Measurements from ENCODE around the gene CDKN2C.

GRCh38 chr1:50974618-50974935 lies 4.5 kb downstream of the CDKN2C start:
- TF ChIP-seq, protein P1, sequence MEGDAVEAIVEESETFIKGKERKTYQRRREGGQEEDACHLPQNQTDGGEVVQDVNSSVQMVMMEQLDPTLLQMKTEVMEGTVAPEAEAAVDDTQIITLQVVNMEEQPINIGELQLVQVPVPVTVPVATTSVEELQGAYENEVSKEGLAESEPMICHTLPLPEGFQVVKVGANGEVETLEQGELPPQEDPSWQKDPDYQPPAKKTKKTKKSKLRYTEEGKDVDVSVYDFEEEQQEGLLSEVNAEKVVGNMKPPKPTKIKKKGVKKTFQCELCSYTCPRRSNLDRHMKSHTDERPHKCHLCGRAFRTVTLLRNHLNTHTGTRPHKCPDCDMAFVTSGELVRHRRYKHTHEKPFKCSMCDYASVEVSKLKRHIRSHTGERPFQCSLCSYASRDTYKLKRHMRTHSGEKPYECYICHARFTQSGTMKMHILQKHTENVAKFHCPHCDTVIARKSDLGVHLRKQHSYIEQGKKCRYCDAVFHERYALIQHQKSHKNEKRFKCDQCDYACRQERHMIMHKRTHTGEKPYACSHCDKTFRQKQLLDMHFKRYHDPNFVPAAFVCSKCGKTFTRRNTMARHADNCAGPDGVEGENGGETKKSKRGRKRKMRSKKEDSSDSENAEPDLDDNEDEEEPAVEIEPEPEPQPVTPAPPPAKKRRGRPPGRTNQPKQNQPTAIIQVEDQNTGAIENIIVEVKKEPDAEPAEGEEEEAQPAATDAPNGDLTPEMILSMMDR (IDR thresholded peaks at IDR 0.05), result no peak
- no peak for TF ChIP-seq POLR2AphosphoS5 (IDR thresholded peaks at IDR 0.05; ENCODE audit: insufficient read depth in 1 of 2, low read depth in 1 of 2)
- no peak for TF ChIP-seq POLR2A (IDR thresholded peaks at IDR 0.05)

Measured in vagina (tissue), 2 donors.